ENCODE measurements around the gene LRRC17.

DNA sequence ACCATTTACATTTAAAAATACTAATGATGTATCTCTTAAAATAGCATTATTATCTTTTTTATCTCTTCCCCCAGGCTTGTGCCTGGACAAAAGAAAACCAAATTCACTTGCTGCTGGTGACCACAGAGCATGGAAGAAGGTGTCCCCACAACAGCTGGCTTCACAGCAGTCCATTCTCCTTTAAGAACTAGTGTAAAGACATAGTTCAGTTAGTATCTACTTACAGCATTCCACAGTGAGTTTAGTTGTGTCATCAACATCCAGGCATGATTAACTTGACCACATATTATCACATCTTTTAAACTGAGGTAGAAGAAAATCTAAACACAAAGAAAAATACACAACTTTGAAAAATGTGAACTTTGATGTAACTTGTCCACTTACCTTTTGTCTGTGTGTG lies 55.0 kb downstream of the LRRC17 start:
- TF ChIP-seq, protein P1, sequence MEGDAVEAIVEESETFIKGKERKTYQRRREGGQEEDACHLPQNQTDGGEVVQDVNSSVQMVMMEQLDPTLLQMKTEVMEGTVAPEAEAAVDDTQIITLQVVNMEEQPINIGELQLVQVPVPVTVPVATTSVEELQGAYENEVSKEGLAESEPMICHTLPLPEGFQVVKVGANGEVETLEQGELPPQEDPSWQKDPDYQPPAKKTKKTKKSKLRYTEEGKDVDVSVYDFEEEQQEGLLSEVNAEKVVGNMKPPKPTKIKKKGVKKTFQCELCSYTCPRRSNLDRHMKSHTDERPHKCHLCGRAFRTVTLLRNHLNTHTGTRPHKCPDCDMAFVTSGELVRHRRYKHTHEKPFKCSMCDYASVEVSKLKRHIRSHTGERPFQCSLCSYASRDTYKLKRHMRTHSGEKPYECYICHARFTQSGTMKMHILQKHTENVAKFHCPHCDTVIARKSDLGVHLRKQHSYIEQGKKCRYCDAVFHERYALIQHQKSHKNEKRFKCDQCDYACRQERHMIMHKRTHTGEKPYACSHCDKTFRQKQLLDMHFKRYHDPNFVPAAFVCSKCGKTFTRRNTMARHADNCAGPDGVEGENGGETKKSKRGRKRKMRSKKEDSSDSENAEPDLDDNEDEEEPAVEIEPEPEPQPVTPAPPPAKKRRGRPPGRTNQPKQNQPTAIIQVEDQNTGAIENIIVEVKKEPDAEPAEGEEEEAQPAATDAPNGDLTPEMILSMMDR (IDR thresholded peaks at IDR 0.05): no peak
- TF ChIP-seq POLR2AphosphoS5 (IDR thresholded peaks at IDR 0.05): no peak
